Measurements from ENCODE around the gene IL25.

The IL25 gene

DNA sequence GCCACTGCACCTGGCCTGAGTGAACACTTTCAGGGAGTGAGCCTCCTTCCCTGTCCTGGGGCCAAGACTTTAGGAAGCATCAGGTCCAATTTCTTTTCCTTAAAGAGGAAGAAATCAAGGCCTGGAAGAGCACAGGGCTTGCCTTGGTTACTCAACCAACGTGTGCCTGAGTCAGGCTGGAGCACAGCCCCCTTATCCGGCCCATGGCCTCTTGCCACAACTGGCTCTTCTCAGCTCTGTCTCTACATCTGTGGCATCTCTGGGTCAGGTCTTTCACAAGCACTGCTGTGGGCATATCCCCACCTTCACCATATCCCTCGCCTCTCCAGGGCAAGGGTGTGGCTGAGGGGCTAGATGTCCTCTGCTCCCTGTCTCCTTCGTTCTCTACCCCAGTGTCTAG is 28.7 kb downstream of the IL25 start:
- Mint-ChIP-seq H3K27me3 (peaks cover 2% of the 10 kb centered on the region), H3K27ac (no peak overlapping the region), H3K36me3 (ENCODE audit: low read depth) (no peaks in the 10 kb centered on the region), H3K4me3 (no peak overlapping the region), H3K4me1 (ENCODE audit: low read depth) (no peaks in the 10 kb centered on the region), H3K9me3 (no peaks in the 10 kb centered on the region)
- DNase-seq, result no peak

DNA sequence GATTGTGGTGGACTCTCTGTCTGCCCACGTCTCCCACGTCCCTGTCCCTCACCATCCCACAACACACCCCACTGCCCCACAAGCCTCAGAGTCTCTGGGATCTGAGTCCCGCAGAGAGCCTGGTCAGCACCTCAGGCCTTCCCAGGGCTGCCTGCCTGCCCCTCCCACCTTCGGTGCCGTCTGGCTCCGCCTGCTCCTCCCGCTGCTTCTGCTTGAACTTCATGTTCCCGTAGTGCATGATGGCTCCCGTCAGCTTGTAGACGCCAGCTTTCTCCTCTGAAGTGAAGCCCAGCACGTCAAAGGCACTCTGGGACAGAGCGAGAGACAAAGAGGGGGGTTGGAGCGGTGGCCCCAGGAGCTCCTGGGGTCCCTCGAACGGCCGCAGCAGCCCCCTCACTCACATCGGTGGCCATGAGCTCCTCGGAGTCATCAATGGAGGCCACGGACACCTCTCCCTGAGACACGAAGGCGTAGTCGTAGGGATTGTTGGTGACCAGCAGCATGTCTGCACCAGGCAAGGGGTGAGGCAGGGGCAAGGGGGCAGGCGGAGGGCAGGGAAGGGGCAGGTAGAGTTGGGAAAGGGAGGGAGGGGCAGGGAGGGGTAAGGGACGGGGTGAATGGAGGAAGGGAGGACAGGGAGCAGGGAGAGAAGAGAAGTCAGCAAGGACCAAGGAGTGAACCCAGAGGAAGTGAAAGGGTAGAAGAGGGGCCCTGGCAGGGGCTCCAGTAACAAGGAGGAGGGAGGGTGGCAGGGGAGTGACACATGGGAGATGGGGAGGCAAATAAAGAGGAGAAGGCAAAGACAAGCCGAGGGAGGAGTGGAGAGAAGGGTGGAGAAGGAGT is 29.9 kb downstream of the IL25 start:
- Mint-ChIP-seq H3K36me3 (ENCODE audit: low read depth) (no peaks in the 10 kb centered on the region), H3K4me1 (ENCODE audit: low read depth) (no peaks in the 10 kb centered on the region), H3K27ac (no peak overlapping the region), H3K9me3 (no peaks in the 10 kb centered on the region), H3K27me3 (peaks cover 4% of the 10 kb centered on the region), H3K4me3 (no peak overlapping the region)
- DNase-seq, result no peak

DNA sequence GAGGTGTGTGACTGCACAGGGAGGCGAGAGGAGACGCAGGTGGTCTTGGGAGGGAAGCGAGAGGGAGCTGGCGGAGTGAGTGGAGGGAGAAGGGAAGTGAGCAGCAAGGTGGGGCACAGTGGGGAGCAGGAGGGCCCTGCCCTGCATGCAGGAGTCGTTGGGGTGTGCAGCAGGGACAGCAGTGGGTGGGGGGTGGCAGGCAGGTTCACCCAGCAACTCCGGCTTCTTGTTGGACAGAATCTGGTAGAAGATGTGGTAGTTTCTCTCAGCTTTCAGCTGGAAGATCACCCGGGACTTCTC is 30.5 kb downstream of the IL25 start:
- H3K9me3 Mint-ChIP-seq, result no peaks in the 10 kb centered on the region
- H3K4me1 Mint-ChIP-seq (ENCODE audit: low read depth), result no peaks in the 10 kb centered on the region
- H3K27me3 Mint-ChIP-seq, result peaks cover 7% of the 10 kb centered on the region

DNA sequence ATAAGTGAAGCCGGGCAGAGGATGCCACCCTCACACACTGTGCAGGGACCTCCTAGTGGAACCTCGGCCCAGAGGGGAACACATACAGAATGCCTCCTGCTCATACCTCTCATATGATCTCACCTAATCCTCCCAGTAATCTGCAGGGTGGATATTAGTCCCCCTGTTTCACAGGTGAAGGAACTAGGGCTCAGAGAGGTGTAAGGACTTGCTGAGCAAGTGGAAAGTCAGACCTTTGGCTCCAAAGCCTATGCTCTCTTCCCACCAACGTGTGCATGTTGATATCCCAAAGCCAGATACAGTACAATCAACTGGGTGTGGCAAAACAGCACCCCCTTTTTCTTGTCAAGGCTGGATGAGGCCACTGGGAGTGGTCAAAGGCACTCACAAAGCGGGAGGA is 31.3 kb downstream of the IL25 start:
- Mint-ChIP-seq H3K36me3 (ENCODE audit: low read depth) (no peaks in the 10 kb centered on the region), H3K4me1 (ENCODE audit: low read depth) (no peaks in the 10 kb centered on the region), H3K9me3 (no peaks in the 10 kb centered on the region), H3K4me3 (no peak overlapping the region), H3K27ac (no peak overlapping the region), H3K27me3 (peaks cover 7% of the 10 kb centered on the region)
- DNase-seq, result no peak

More for the DNA sequence above, 30.5 kb downstream of the IL25 start:
- Mint-ChIP-seq H3K36me3 (ENCODE audit: low read depth) (no peaks in the 10 kb centered on the region), H3K27ac (no peak overlapping the region), H3K4me3 (no peak overlapping the region)
- no peak for DNase-seq

DNA sequence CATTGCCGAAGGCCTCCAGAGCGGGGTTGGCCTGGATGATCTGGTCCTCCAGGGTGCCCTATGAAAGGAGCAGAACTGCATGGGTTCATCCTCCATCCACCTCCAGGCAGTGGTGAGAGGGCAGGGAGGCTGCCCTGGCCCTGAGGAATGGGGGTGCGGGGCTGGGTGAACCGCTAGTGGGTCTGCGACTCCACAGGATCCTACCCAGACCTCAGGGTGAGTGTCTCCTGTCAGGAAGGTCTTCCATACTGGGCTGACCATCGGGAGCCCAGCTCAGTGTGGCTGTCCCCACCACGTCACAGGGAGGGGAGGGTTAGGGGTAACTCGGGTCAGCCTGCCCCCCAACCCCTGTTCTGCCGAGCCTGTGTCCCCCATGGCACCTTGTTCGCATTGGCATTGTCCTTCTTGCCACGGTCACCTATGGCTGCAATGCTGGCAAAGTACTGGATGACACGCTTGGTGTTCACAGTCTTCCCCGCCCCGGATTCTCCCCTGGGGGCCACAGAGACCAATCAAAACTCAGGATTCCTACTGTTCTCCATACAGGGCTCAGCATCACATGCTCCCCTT is 31.8 kb downstream of the IL25 start:
- no peak for DNase-seq
- Mint-ChIP-seq H3K27me3 (peaks cover 7% of the 10 kb centered on the region), H3K4me3 (no peak overlapping the region), H3K27ac (no peak overlapping the region), H3K36me3 (ENCODE audit: low read depth) (no peaks in the 10 kb centered on the region), H3K9me3 (no peaks in the 10 kb centered on the region), H3K4me1 (ENCODE audit: low read depth) (no peaks in the 10 kb centered on the region)

DNA sequence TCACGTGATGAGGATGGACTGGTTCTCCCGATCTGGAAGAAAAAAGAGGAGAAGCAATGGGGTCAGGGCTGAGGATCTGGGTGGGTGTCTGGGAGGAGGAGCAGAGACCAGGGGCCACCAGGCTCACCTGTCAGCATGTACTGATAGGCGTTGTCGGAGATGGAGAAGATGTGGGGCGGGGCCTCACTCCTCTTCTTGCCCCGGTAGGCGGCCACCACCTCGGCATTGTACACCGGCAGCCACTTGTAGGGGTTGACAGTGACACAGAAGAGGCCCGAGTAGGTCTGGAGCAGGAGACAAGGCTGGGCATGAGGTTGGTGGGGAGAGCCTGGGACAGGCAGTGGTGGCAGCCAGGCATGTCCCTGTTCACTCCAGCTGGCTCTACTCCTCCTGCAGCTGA is 32.5 kb downstream of the IL25 start:
- H3K4me3 Mint-ChIP-seq, result no peak overlapping the region
- peaks cover 7% of the 10 kb centered on the region for H3K27me3 Mint-ChIP-seq

DNA sequence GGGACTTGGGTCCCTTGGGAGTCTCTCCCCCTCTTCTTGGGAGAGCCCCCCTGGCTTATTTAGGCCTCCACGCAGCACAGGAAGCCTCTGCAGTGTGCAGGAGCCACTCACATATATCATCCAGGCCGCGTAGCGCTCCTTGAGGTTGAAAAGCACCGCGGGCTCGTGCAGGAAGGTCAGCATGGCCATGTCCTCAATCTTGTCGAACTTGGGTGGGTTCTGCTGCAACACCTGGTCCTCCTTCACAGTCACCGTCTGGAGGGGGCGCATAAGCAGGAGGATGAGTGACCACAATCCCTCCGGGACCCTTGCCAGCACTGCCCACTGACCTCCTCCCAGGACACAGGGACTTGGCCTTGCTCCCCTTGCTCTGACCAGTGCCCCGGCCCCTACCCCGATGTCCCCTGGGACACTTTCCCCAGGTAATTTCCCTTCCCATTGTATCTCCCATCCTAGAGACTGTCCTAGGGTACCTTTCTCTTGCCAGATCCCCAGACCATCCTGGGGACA is 33.0 kb downstream of the IL25 start:
- DNase-seq, result no peak
- Mint-ChIP-seq H3K9me3 (no peaks in the 10 kb centered on the region), H3K27me3 (peaks cover 7% of the 10 kb centered on the region), H3K36me3 (ENCODE audit: low read depth) (no peaks in the 10 kb centered on the region), H3K27ac (no peak overlapping the region), H3K4me3 (no peak overlapping the region), H3K4me1 (ENCODE audit: low read depth) (no peaks in the 10 kb centered on the region)

More for the DNA sequence above, 32.5 kb downstream of the IL25 start:
- Mint-ChIP-seq H3K4me1 (ENCODE audit: low read depth) (no peaks in the 10 kb centered on the region), H3K36me3 (ENCODE audit: low read depth) (no peaks in the 10 kb centered on the region), H3K9me3 (no peaks in the 10 kb centered on the region), H3K27ac (no peak overlapping the region)
- no peak for DNase-seq

DNA sequence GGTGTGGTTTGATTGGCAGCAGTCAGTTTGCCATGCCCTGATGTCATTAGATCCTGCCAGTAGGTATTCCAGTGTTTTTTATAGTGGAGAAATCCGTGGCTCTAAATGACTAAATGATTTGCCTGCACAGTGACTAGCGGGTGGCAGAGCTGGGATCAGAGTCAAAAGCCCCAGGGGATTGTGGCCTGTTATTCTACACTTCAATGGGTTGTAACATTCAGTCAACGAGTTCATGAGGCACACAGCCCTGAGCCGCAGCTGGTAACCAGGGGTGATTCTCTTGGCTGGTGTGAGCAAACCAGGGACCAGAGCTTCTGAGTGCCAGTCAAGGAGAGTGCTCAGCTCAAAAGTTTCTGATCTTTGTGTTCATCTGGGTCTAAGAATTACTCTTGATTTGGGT is 33.6 kb downstream of the IL25 start:
- Mint-ChIP-seq H3K4me1 (ENCODE audit: low read depth) (no peaks in the 10 kb centered on the region), H3K9me3 (no peaks in the 10 kb centered on the region), H3K27ac (no peak overlapping the region), H3K36me3 (ENCODE audit: low read depth) (no peaks in the 10 kb centered on the region), H3K4me3 (no peak overlapping the region), H3K27me3 (peaks cover 7% of the 10 kb centered on the region)
- DNase-seq, result no peak

DNA sequence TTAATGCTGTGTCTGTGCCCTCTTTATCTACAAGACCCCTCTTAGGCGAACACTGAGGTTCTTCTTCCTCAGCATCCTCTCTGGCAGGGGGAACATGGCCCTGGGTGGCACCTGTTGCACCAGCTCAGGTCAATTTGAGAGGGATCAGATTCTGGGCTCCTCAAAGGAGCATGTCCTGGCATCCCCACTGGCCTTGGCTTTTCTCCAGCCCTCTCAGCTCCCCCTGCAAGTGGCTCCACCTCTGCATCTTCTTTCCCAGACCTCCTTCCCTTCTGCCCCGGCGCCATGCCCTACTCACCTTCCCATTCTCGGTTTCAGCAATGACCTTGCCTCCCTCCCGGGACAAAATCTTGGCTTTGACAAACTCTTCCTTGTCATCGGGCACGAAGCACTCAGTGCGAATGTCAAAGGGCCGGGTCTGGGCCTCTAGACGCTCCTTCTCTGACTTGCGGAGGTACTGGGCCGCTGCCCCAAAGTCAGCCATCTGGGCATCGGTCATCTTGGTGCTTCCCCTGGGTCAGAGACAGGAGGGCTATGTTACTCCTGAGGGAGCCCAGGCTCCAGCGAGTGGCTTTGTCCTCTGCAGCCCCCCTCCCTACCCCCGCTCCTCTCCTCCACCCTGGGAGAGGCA is 34.2 kb downstream of the IL25 start:
- no peaks in the 10 kb centered on the region for H3K36me3 Mint-ChIP-seq (ENCODE audit: low read depth)
- H3K4me3 Mint-ChIP-seq, result no peak overlapping the region
- H3K9me3 Mint-ChIP-seq, result no peaks in the 10 kb centered on the region

DNA sequence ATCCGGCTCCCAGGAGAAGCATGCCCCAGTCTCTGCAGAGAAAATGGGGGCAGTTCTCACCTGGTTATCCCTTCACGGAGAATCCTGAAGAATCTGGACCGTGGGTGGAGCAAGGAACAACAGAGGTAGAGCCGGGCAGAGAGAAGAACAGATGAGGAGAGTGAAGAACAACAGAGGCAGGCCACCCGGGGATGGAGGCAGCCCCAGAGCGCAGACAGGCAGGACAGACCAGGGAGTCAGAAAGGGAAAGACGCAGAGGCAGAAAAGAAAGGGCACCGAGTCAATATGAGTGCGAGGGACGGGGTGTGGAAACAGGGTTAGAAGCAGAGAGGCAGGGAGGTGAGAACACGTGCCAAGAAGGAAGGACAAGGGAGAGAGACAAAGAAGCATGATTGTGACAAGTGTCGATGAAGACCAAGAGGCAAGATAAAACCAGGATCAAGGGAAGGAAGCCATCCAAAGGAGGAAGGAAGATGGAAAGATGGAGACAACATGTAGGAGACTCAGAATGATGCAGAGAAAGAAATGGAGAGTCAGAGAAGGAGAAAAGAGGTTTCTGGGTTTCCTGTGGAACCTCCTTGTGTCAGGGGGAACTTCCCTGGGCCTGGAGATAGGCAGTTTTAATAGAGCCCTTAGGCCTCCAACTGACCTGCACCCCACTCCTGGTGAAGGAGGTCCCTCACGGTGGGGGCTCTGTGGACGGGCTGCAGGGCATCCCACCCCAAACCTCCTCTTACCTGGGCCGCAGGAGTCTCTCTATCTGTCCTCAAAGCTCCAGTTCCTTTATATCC is 35.1 kb downstream of the IL25 start, which contains the start of gene MYH6:
Gene MYH6, minus strand, starts transcription at position 758 of the 791 bp plus-strand sequence. CDS start 1,050 bp downstream, outside the sequence.
- no peak for DNase-seq
- Mint-ChIP-seq H3K27ac (no peak within 1 kb of the TSS), H3K4me1 (ENCODE audit: low read depth) (no peaks in the 10 kb centered on the region), H3K4me3 (no peak within 1 kb of the TSS), H3K9me3 (no peaks in the 10 kb centered on the region), H3K27me3 (peaks cover 7% of the 10 kb centered on the region), H3K36me3 (ENCODE audit: low read depth) (no peaks in the 10 kb centered on the region)

More for the DNA sequence above, 34.2 kb downstream of the IL25 start:
- no peak overlapping the region for H3K27ac Mint-ChIP-seq
- DNase-seq, result no peak
- no peaks in the 10 kb centered on the region for H3K4me1 Mint-ChIP-seq (ENCODE audit: low read depth)
- peaks cover 7% of the 10 kb centered on the region for H3K27me3 Mint-ChIP-seq

DNA sequence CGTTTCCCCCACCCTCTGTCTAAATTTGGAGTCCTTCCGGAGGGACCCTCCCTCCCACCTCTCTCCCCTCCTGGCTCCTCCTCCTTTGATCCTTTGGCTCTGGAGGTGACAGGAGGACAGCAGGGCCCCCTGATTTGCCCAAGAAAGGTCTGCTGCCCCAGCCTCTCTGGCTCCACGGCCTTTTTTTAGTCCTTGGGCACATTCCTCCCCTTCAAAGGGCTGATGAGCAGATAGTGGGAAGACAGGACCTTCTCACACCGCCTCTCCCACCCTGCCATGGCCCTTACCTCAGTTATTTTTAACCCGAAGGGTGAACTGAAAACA is 35.7 kb downstream of the IL25 start:
- Mint-ChIP-seq H3K4me1 (ENCODE audit: low read depth) (no peaks in the 10 kb centered on the region), H3K27ac (no peak overlapping the region), H3K9me3 (no peaks in the 10 kb centered on the region), H3K36me3 (ENCODE audit: low read depth) (no peaks in the 10 kb centered on the region), H3K27me3 (peaks cover 7% of the 10 kb centered on the region), H3K4me3 (no peak overlapping the region)
- DNase-seq, result no peak

DNA sequence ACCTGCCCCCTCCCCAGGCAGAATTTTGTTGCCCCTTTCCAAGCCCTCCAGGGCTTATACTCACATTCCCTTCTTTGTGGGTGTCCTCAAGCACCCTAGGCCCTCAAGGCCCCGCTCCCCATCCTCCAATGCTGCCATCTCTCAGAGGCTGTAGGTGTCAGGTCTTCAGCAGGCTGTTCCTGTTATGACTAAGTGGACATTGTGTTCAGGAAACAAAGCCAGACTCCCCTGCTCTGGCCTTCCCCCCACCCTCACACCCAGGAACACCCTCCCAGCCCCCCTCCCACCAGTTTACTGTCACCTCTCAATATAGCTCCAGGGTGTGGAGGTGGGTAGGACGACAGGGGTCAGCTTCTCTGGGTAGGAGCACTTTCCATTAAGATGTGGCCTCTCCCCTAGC is 36.9 kb downstream of the IL25 start:
- Mint-ChIP-seq H3K4me1 (ENCODE audit: low read depth) (no peaks in the 10 kb centered on the region), H3K36me3 (ENCODE audit: low read depth) (no peaks in the 10 kb centered on the region), H3K27me3 (peaks cover 7% of the 10 kb centered on the region), H3K27ac (no peak overlapping the region), H3K9me3 (no peaks in the 10 kb centered on the region), H3K4me3 (no peak overlapping the region)
- DNase-seq, result no peak

DNA sequence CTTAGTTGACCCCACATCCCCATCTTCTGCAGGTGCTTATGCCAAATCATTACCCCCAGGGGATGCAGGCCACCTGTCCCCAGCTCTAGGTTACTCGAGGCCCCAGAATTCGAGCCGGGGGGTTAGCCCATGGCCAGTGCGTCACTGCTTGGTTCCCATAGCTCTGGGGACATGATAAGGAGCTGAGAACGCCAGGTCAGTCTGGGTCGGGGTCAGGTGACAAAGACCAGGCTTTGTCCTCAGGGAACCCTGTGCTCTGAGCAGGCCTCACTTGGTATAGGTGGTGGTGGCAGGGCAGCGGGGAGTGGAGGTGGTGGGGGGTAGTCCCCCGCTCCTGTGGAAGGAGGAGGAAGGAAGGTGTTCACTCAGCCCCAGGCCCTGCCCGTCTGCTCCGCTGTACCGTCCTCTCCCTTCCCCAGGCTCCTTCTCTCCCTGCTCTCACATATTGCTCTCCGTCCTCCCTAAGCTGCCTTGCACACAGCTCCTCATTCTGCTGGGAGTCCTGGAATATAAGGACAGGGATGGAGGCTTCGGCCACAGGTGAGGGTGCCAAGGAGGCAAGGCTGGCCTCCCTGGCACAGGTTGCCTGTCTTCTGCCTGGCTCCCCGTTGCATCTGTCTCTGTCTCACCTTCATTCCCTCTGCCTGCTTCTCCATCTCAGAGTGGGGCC is 37.5 kb downstream of the IL25 start:
- DNase-seq, result no peak
- no peaks in the 10 kb centered on the region for H3K4me1 Mint-ChIP-seq (ENCODE audit: low read depth)
- H3K27me3 Mint-ChIP-seq, result peaks cover 4% of the 10 kb centered on the region
- H3K4me3 Mint-ChIP-seq, result no peak overlapping the region
- no peak overlapping the region for H3K27ac Mint-ChIP-seq
- no peaks in the 10 kb centered on the region for H3K9me3 Mint-ChIP-seq
- H3K36me3 Mint-ChIP-seq (ENCODE audit: low read depth), result no peaks in the 10 kb centered on the region
